Endodermal cell (in vitro differentiated cells): ENCODE results near the gene LRP10. TPM values are rescaled to one million over a fixed set of nuclear protein-coding genes. Genes with fewer than 3 reads are reported as not detected.

Experiments used
- DNase-seq: peaks from one replicate; pipeline ENCODE4 v3.0.0-alpha.2; 2017
- H3K27ac ChIP-seq: 2 replicates; pipeline ENCODE4 v1.5.1; 2013; ENCODE audit warnings: mild to moderate bottlenecking, low read depth, low read length, moderate library complexity
- H3K27me3 ChIP-seq: 2 replicates; pipeline ENCODE4 v1.6.1; 2013; ENCODE audit warnings: mild to moderate bottlenecking, low read length, moderate library complexity; ENCODE audit not compliant: insufficient read depth, control insufficient read depth, poor library complexity, severe bottlenecking
- H3K36me3 ChIP-seq: 2 replicates; pipeline ENCODE4 v1.7.0; 2013; ENCODE audit warnings: mild to moderate bottlenecking, low read length, moderate library complexity; ENCODE audit not compliant: control insufficient read depth, insufficient read depth
- H3K4me1 ChIP-seq: one replicate; pipeline ENCODE4 v1.7.0; 2013; ENCODE audit warnings: low read length; ENCODE audit not compliant: control insufficient read depth, insufficient read depth
- H3K4me3 ChIP-seq: 2 replicates; pipeline ENCODE4 v1.5.1; 2013; ENCODE audit warnings: mild to moderate bottlenecking, low read length, moderate library complexity
- H3K9ac ChIP-seq: 2 replicates; pipeline ENCODE4 v1.6.1; 2013; ENCODE audit warnings: mild to moderate bottlenecking, low read length, moderate library complexity; ENCODE audit not compliant: poor library complexity, severe bottlenecking; ENCODE audit errors: extremely low read depth
- H3K9me3 ChIP-seq: 2 replicates; pipeline ENCODE4 v1.6.1; 2013; ENCODE audit warnings: mild to moderate bottlenecking, low read length, moderate library complexity; ENCODE audit not compliant: control insufficient read depth
- H3K27ac Mint-ChIP-seq: 2 replicates; pipeline ENCODE4 v1.8.0; 2020; ENCODE audit warnings: mixed read lengths
- H3K27me3 Mint-ChIP-seq: 2 replicates; pipeline ENCODE4 v1.8.0; 2021; ENCODE audit warnings: mild to moderate bottlenecking, mixed read lengths; ENCODE audit not compliant: insufficient read depth
- H3K36me3 Mint-ChIP-seq: 2 replicates; pipeline ENCODE4 v1.8.0; 2020; ENCODE audit warnings: low read depth, mixed read lengths
- H3K4me1 Mint-ChIP-seq: 2 replicates; pipeline ENCODE4 v1.8.0; 2020; ENCODE audit warnings: mixed read lengths
- H3K4me3 Mint-ChIP-seq: 2 replicates; pipeline ENCODE4 v1.8.0; 2020; ENCODE audit warnings: mild to moderate bottlenecking, moderate library complexity, mixed read lengths
- H3K9me3 Mint-ChIP-seq: 2 replicates; pipeline ENCODE4 v1.8.0; 2020; ENCODE audit warnings: mild to moderate bottlenecking, mixed read lengths
- CTCF ChIP-seq: fragments of 200-600 bp; sonication (generic); conservative IDR thresholded peaks from 2 replicates; pipeline ENCODE4 v1.5.0; 2021; ENCODE audit warnings: antibody characterized with exemption, mild to moderate bottlenecking
- WGBS, 2 experiments: methylation state at CpG; one replicate each; pipeline versions ENCODE4 v1.1.5 to v1.1.7; 2013; ENCODE audit warnings: missing lambda C conversion rate in 2 of 2, mixed read lengths in 1 of 2; ENCODE audit not compliant: insufficient coverage in 1 of 2, insufficient read length in 1 of 2; 5-methylcytosine and 5-hydroxymethylcytosine counted together
- total RNA-seq, 2 donors: library from RNA; stranded (reverse); fragmentation: NEBNext Ultra II Directional in 1 of 2; extraction: Animal tissue kit (Norgen Biotek cat#: 25700) in 1 of 2; gene quantifications; 2 replicates in 1 of 2; 3 replicates in 1 of 2; pipeline ENCODE4 v1.2.1, GENCODE V29; 2021

Gene LRP10
- total RNA-seq, 2 donors from 2014 or later: 28.9 to 41.5 TPM

GRCh38 chr14:22838631-22839041 is 32.9 kb upstream of the LRP10 start:
- Mint-ChIP-seq H3K27ac (peak overlapping the region; percentile 89), H3K4me3 (peak overlapping the region; percentile 100), H3K9me3 (no peaks in the 10 kb centered on the region), H3K4me1 (peaks cover 19% of the 10 kb centered on the region), H3K36me3 (peaks cover 56% of the 10 kb centered on the region), H3K27me3 (no peaks in the 10 kb centered on the region)
- H3K9ac ChIP-seq: peak overlapping the region; percentile 98
- H3K27me3 ChIP-seq: no peaks in the 10 kb centered on the region
- H3K4me3 ChIP-seq: peak overlapping the region; percentile 95
- no peak overlapping the region for H3K27ac ChIP-seq
- no peak for TF ChIP-seq CTCF
- peaks cover 60% of the 10 kb centered on the region for H3K36me3 ChIP-seq
- H3K4me1 ChIP-seq: peaks cover 7% of the 10 kb centered on the region
- DNase-seq: no peak
- no peaks in the 10 kb centered on the region for H3K9me3 ChIP-seq
- 78% methylated on average over 6 of the region's 6 CpGs; no CpG with 5 or more reads in 1 of the 2 experiments for WGBS, 2 experiments

- Mint-ChIP-seq H3K9me3 (no peaks in the 10 kb centered on the region), H3K27me3 (no peaks in the 10 kb centered on the region), H3K36me3 (peaks cover 56% of the 10 kb centered on the region), H3K4me1 (peaks cover 19% of the 10 kb centered on the region), H3K27ac (peak overlapping the region; percentile 16), H3K4me3 (peak overlapping the region; percentile 100)
- Histone ChIP-seq H3K36me3 (peaks cover 57% of the 10 kb centered on the region), H3K4me3 (peak overlapping the region; percentile 95), H3K9me3 (no peaks in the 10 kb centered on the region), H3K4me1 (peaks cover 7% of the 10 kb centered on the region), H3K27ac (no peak overlapping the region), H3K27me3 (no peaks in the 10 kb centered on the region), H3K9ac (peak overlapping the region; percentile 98)
- no peak for DNase-seq
- 88 to 93% methylated on average over 5 to 6 of the region's 6 CpGs for WGBS, 2 experiments
- TF ChIP-seq CTCF: no peak
Measured at GRCh38 chr14:22839159-22839779, 32.3 kb upstream of the LRP10 start.

- Mint-ChIP-seq H3K27ac (peak overlapping the region; percentile 5), H3K9me3 (no peaks in the 10 kb centered on the region), H3K36me3 (peaks cover 65% of the 10 kb centered on the region), H3K4me3 (no peak overlapping the region), H3K27me3 (no peaks in the 10 kb centered on the region), H3K4me1 (peaks cover 9% of the 10 kb centered on the region)
- no peak for TF ChIP-seq CTCF
- Histone ChIP-seq H3K9me3 (no peaks in the 10 kb centered on the region), H3K36me3 (peaks cover 61% of the 10 kb centered on the region), H3K27ac (no peak overlapping the region), H3K9ac (no peak overlapping the region), H3K4me3 (no peak overlapping the region), H3K4me1 (peaks cover 7% of the 10 kb centered on the region), H3K27me3 (no peaks in the 10 kb centered on the region)
- DNase-seq: no peak
- WGBS, 2 experiments: 93 to 95% methylated on average over 7 to 9 of the region's 9 CpGs
Measured at GRCh38 chr14:22841311-22841710, 30.2 kb upstream of the LRP10 start.
